Body of pancreas (tissue), 4 donors: Measurements from ENCODE around the gene NRG3. TPM values are rescaled to one million over a fixed set of nuclear protein-coding genes. Genes with fewer than 3 reads are reported as not detected.
A peak's percentile ranks its signal among the peaks of the same experiment; 100 is the strongest.

ENCODE experiments used
- ATAC-seq: fragments of 150-250 bp; one replicate; pipeline ENCODE4 v1.9.1; 2016
- DNase-seq, 4 donors: peaks; one replicate each; pipeline ENCODE4 v3.0.0-alpha.2; 2019
- H3K27ac ChIP-seq, 4 donors: fragments of 200-600 bp; sonication (generic); 1 replicate in 3 of 4; 2 replicates in 1 of 4; pipeline versions ENCODE4 v1.5.1 to v1.6.1; 2016 to 2019; ENCODE audit warnings: mild to moderate bottlenecking in 1 of 4, mixed read lengths in 1 of 4, moderate library complexity in 1 of 4
- H3K27me3 ChIP-seq, 2 donors: fragments of 200-600 bp; sonication (generic); one replicate each; pipeline ENCODE4 v1.6.0; 2016; ENCODE audit warnings: mild to moderate bottlenecking in 1 of 2
- H3K36me3 ChIP-seq, 2 donors: fragments of 200-600 bp; sonication (generic); replicated peaks in 1 of 2; 2 replicates each; pipeline ENCODE4 v1.5.1; 2016; ENCODE audit warnings: low read depth in 2 of 2; ENCODE audit not compliant: insufficient read depth in 1 of 2
- H3K4me1 ChIP-seq: fragments of 200-600 bp; sonication (generic); one replicate; pipeline ENCODE4 v1.6.0; 2016
- H3K4me3 ChIP-seq, 2 donors: fragments of 200-600 bp; sonication (generic); 1 replicate in 1 of 2; 2 replicates in 1 of 2; pipeline ENCODE4 v1.5.1; 2016 to 2019
- H3K9me3 ChIP-seq, 3 donors: fragments of 200-600 bp; sonication (generic); 1 replicate in 2 of 3; 2 replicates in 1 of 3; pipeline ENCODE4 v1.5.1; 2016
- CTCF ChIP-seq, 7 experiments: fragments of 450-650 bp in 4 of 7; fragments of 200-600 bp in 3 of 7; sonication (generic) in 3 of 7; IDR thresholded peaks; one replicate each; pipeline ENCODE4 v1.5.1; 2016 to 2019; ENCODE audit warnings: antibody characterized with exemption in 7 of 7
- POLR2A ChIP-seq, 3 donors: fragments of 450-650 bp; IDR thresholded peaks; one replicate each; pipeline ENCODE4 v1.6.1; 2016; ENCODE audit warnings: antibody characterized with exemption in 3 of 3, mild to moderate bottlenecking in 2 of 3
- WGBS, 2 donors: methylation state at CpG; one replicate each; pipeline ENCODE4 v1.1.5; 2017; 5-methylcytosine and 5-hydroxymethylcytosine counted together
- intact Hi-C: fragments of 100-400 bp; cut with DNase I; formaldehyde crosslinking; loops from one replicate; pipeline ENCODE4 v1.15.1; 2023
- total RNA-seq, 2 donors: library from RNA; depleted of rRNA; stranded (reverse); fragments of >200 nt; gene quantifications; one replicate each; pipeline ENCODE4 v1.1.0, GENCODE V29; 2016

NRG3 gene
- total RNA-seq, 2 donors from 2014 or later, result 0.26 TPM; not detected in 1

- 84 to 88% methylated on average over 2 of the region's 2 CpGs for WGBS, 2 donors
- no peak for DNase-seq
- Histone ChIP-seq H3K27me3 (no peaks in the 10 kb centered on the region), H3K9me3 (no peaks in the 10 kb centered on the region), H3K27ac (no peak overlapping the region), H3K4me1 (no peaks in the 10 kb centered on the region), H3K36me3 (no peaks in the 10 kb centered on the region), H3K4me3 (no peak overlapping the region)
- intact Hi-C loops, result no loop called here
- no peak for ATAC-seq
- TF ChIP-seq POLR2A (IDR thresholded peaks at IDR 0.05) (no peak), CTCF (IDR thresholded peaks at IDR 0.05) (no peak)
Observed at GRCh38 chr10:82762641-82763040, 887.6 kb downstream of the NRG3 start.

GRCh38 chr10:82768040-82768439 is 893.0 kb downstream of the NRG3 start:
- ATAC-seq (no peak), DNase-seq (no peak)
- H3K27ac ChIP-seq, result no peak overlapping the region
- H3K27me3 ChIP-seq, result no peaks in the 10 kb centered on the region
- no peaks in the 10 kb centered on the region for H3K9me3 ChIP-seq
- H3K36me3 ChIP-seq, result no peaks in the 10 kb centered on the region
- TF ChIP-seq POLR2A (IDR thresholded peaks at IDR 0.05), result no peak
- TF ChIP-seq CTCF (IDR thresholded peaks at IDR 0.05), result no peak
- WGBS, 2 donors, result 74 to 86% methylated on average over 5 of the region's 5 CpGs
- no peak overlapping the region for H3K4me3 ChIP-seq
- intact Hi-C loops, result no loop called here
- no peaks in the 10 kb centered on the region for H3K4me1 ChIP-seq

- Histone ChIP-seq H3K27me3 (no peaks in the 10 kb centered on the region), H3K36me3 (no peaks in the 10 kb centered on the region), H3K9me3 (no peaks in the 10 kb centered on the region), H3K27ac (no peak overlapping the region), H3K4me3 (no peak overlapping the region), H3K4me1 (no peaks in the 10 kb centered on the region)
- DNase-seq, result no peak
- TF ChIP-seq POLR2A (IDR thresholded peaks at IDR 0.05) (no peak), CTCF (IDR thresholded peaks at IDR 0.05) (no peak)
- no peak for ATAC-seq
- intact Hi-C loops, result no loop called here
- 77 to 94% methylated on average over 3 of the region's 3 CpGs for WGBS, 2 donors
Observed at GRCh38 chr10:82778908-82779307, 903.9 kb downstream of the NRG3 start.

GRCh38 chr10:82796510-82796909 is 921.5 kb downstream of the NRG3 start:
- ATAC-seq (no peak), DNase-seq (no peak)
- Histone ChIP-seq H3K4me1 (no peaks in the 10 kb centered on the region), H3K27me3 (no peaks in the 10 kb centered on the region), H3K36me3 (no peaks in the 10 kb centered on the region), H3K4me3 (no peak overlapping the region), H3K27ac (no peak overlapping the region), H3K9me3 (no peaks in the 10 kb centered on the region)
- intact Hi-C loops, result loop anchor here (10.0 kb wide), 1 partner anchor 168 kb away; no protein-coding TSS in a partner anchor
- TF ChIP-seq CTCF (IDR thresholded peaks at IDR 0.05), result peak in 6 of 7 experiments; percentile 22 to 54 (median 42)
- no peak for TF ChIP-seq POLR2A (IDR thresholded peaks at IDR 0.05)

- no peak for DNase-seq
- 90 to 100% methylated on average over 1 of the region's 1 CpG for WGBS, 2 donors
- no peaks in the 10 kb centered on the region for H3K4me1 ChIP-seq
- H3K27ac ChIP-seq, result no peak overlapping the region
- no peaks in the 10 kb centered on the region for H3K36me3 ChIP-seq
- H3K27me3 ChIP-seq, result no peaks in the 10 kb centered on the region
- no peak for ATAC-seq
- no peaks in the 10 kb centered on the region for H3K9me3 ChIP-seq
- no peak for TF ChIP-seq CTCF (IDR thresholded peaks at IDR 0.05)
- no peak for TF ChIP-seq POLR2A (IDR thresholded peaks at IDR 0.05)
- intact Hi-C loops, result no loop called here
- H3K4me3 ChIP-seq, result no peak overlapping the region
Observed at GRCh38 chr10:82801289-82801688, 926.3 kb downstream of the NRG3 start.
